ACC112 (cell line): ENCODE results near the gene SIL1.
"Not testable (repeated sequence)": the region's sequence is repeated elsewhere in the genome, so short reads cannot be mapped to it uniquely, and the experiment has no call there.

Experiments used
- H2AFZ ChIP-seq: fragments of 200-600 bp; sonication (generic); one replicate; pipeline ENCODE4 v1.6.0; 2017; ENCODE audit warnings: antibody characterized with exemption, low read length; ENCODE audit not compliant: unreplicated experiment
- H3K27ac ChIP-seq: fragments of 200-600 bp; sonication (generic); 2 replicates; pipeline ENCODE4 v1.5.1; 2014; ENCODE audit warnings: low read depth, mild to moderate bottlenecking, antibody characterized with exemption, low read length, moderate library complexity
- H3K27me3 ChIP-seq: fragments of 200-600 bp; sonication (generic); 2 replicates; pipeline ENCODE4 v1.6.1; 2014; ENCODE audit warnings: mild to moderate bottlenecking, antibody characterized with exemption, low read length, moderate library complexity, mixed read lengths; ENCODE audit not compliant: insufficient read depth
- H3K36me3 ChIP-seq: fragments of 200-600 bp; sonication (generic); 2 replicates; pipeline ENCODE4 v1.6.1; 2016; ENCODE audit warnings: mild to moderate bottlenecking, antibody characterized with exemption, low read length, moderate library complexity, mixed read lengths; ENCODE audit not compliant: insufficient read depth
- H3K4me1 ChIP-seq: fragments of 200-600 bp; sonication (generic); one replicate; pipeline ENCODE4 v1.6.1; 2016; ENCODE audit warnings: low read length, mixed read lengths; ENCODE audit not compliant: insufficient read depth, unreplicated experiment, control insufficient read depth
- H3K4me3 ChIP-seq: fragments of 200-600 bp; sonication (generic); 2 replicates; pipeline ENCODE4 v1.5.1; 2014; ENCODE audit warnings: mild to moderate bottlenecking, low read depth, low read length
- H3K79me2 ChIP-seq: fragments of 200-600 bp; sonication (generic); one replicate; pipeline ENCODE4 v1.6.0; 2016; ENCODE audit warnings: low read length; ENCODE audit not compliant: control insufficient read depth, unreplicated experiment, insufficient read depth

SIL1 gene

DNA sequence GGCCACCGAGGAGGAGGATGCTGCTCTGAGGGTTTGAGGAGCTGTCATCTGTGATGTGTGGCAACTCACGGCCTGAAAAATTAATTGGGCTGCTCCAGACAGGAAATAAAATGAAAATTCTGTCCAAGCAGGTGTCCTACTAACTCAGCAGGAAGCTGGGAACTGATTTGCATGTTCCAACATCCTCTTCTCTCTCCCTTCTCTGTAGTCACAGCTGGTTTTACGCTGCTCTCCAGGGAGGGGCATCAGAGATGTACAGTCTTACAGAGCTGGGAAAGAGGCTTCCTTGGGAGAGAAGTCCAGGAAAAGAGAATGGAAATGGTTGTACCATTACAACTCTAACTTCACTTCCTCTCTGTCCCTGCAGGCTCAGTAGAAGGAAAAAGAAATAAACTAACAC is 24.2 kb upstream of the SIL1 start:
- Histone ChIP-seq H3K36me3 (no peaks in the 10 kb centered on the region), H3K79me2 (no peaks in the 10 kb centered on the region), H3K27me3 (no peaks in the 10 kb centered on the region), H3K4me3 (no peak overlapping the region), H3K27ac (no peak overlapping the region), H2AFZ (no peak overlapping the region), H3K4me1 (no peaks in the 10 kb centered on the region)

DNA sequence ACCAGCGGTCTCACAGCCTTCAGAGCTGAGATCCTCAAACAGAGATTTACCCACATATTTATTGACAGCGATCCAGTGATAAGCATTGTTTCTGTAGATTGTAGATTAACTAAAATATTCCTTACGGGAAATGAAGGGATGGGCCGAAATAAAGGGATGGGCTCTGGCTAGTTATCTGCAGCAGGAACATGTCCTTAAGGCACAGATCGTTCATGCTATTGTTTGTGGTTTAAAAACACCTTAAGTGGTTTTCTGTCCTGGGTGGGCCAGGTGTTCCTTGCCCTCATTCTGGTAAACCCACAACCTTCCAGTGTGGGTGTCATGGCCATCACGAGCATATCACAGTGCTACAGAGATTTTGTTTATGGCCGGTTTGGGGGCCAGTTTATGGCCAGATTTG is 19.9 kb upstream of the SIL1 start:
- H3K4me1 ChIP-seq, H3K36me3 ChIP-seq, H2AFZ ChIP-seq, H3K79me2 ChIP-seq, H3K27ac ChIP-seq, H3K27me3 ChIP-seq, H3K4me3 ChIP-seq: not testable (repeated sequence)

- no peaks in the 10 kb centered on the region for H3K79me2 ChIP-seq
- no peaks in the 10 kb centered on the region for H3K4me1 ChIP-seq
- no peak overlapping the region for H2AFZ ChIP-seq
- no peak overlapping the region for H3K4me3 ChIP-seq
- no peak overlapping the region for H3K27ac ChIP-seq
- H3K27me3 ChIP-seq: no peaks in the 10 kb centered on the region
- H3K36me3 ChIP-seq: no peaks in the 10 kb centered on the region
Observed at GRCh38 chr5:139215107-139215975, 17.2 kb upstream of the SIL1 start.

DNA sequence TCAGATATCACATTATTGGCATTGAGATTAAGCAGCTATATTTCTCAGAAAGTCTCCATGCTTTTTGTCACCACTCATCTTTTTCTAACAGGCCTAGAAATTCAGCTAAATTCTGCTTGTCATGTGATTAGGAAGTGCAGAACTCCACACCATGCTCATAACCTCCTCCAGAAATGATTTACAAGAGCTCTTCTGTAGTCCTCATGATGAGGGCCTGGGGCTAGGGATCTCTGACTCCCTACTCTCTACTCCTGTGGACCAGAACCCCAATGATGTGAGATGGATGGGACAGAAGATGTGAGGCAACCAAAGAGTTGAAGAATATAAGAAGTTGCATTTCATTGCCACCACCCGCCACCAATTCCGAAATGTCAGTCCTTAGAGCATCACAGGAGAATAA is 16.5 kb upstream of the SIL1 start:
- Histone ChIP-seq H3K36me3 (no peaks in the 10 kb centered on the region), H3K4me1 (no peaks in the 10 kb centered on the region), H2AFZ (no peak overlapping the region), H3K27me3 (no peaks in the 10 kb centered on the region), H3K4me3 (no peak overlapping the region), H3K79me2 (no peaks in the 10 kb centered on the region), H3K27ac (no peak overlapping the region)

DNA sequence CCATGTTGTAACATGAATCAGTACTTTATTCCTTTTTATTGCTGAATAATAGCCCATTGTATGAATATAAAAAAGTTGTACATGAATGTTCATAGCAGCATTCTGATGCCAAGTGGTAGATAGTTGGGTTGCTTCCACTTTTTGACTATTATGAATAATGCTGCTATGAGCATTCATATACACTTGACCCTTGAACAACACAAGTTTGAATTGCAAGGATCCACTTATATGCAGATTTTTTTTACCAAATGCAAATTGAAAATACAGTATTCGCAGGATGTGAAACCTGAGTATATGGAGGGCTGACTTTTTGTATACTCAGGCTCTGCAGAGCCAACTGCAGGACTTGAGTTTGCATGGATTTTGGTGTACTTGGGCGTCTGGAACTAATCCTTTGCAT is 14.7 kb upstream of the SIL1 start:
- no peaks in the 10 kb centered on the region for H3K4me1 ChIP-seq
- H3K4me3 ChIP-seq: no peak overlapping the region
- H3K79me2 ChIP-seq: no peaks in the 10 kb centered on the region

GRCh38 chr5:139212486-139212885 is 14.3 kb upstream of the SIL1 start:
- no peaks in the 10 kb centered on the region for H3K27me3 ChIP-seq
- H3K27ac ChIP-seq: no peak overlapping the region
- H3K79me2 ChIP-seq: no peaks in the 10 kb centered on the region
- H3K36me3 ChIP-seq: no peaks in the 10 kb centered on the region
- H3K4me1 ChIP-seq: no peaks in the 10 kb centered on the region
- no peak overlapping the region for H2AFZ ChIP-seq
- H3K4me3 ChIP-seq: no peak overlapping the region

More for the DNA sequence above, 14.7 kb upstream of the SIL1 start:
- no peaks in the 10 kb centered on the region for H3K36me3 ChIP-seq
- H2AFZ ChIP-seq: no peak overlapping the region
- H3K27ac ChIP-seq: no peak overlapping the region
- H3K27me3 ChIP-seq: no peaks in the 10 kb centered on the region

GRCh38 chr5:139210585-139210984 is 12.4 kb upstream of the SIL1 start:
- Histone ChIP-seq H2AFZ (no peak overlapping the region), H3K4me3 (no peak overlapping the region), H3K27ac (no peak overlapping the region), H3K79me2 (no peaks in the 10 kb centered on the region), H3K4me1 (no peaks in the 10 kb centered on the region), H3K36me3 (no peaks in the 10 kb centered on the region), H3K27me3 (no peaks in the 10 kb centered on the region)

DNA sequence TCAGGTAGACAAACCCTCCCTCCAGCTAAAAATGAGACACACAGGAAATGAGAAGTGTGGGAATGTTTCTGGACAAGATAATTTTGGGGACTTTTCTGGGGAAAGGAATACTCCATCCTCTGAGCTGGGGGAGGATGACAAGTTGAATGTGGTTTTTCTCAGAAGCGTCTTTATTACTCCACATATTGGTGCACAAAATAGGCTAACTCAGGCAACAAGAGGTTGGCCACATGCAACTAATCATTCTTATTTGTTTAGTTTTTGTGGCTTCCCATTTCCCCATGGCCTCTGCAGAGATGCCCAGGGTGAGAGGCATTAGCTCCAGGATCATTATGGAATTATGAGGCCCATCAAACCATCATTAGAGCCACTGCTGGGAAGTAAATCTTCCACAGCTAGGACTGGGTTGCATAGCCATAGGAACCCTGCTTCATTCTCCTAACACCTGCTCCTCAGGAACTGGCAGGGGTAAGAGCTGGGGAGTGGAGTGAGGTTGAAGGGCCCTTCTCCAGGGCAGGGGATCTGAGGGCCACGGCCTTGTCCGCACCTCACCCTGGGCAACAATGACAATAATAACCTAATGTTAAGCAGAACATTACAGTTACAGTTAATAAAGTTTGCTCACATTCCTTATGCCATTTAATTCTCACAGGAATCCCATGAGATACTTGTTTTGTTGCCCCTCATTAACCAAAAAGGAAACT is 9.3 kb upstream of the SIL1 start:
- Histone ChIP-seq H3K27ac (no peak overlapping the region), H3K36me3 (no peaks in the 10 kb centered on the region), H3K79me2 (no peaks in the 10 kb centered on the region), H3K27me3 (no peaks in the 10 kb centered on the region), H3K4me1 (no peaks in the 10 kb centered on the region), H2AFZ (no peak overlapping the region), H3K4me3 (no peak overlapping the region)

- Histone ChIP-seq H3K79me2 (no peaks in the 10 kb centered on the region), H3K27ac (no peak overlapping the region), H3K27me3 (no peaks in the 10 kb centered on the region), H2AFZ (no peak overlapping the region), H3K4me3 (no peak overlapping the region), H3K36me3 (no peaks in the 10 kb centered on the region), H3K4me1 (no peaks in the 10 kb centered on the region)
Observed at GRCh38 chr5:139205586-139205985, 7.4 kb upstream of the SIL1 start.

GRCh38 chr5:139205124-139205523 is 7.0 kb upstream of the SIL1 start:
- Histone ChIP-seq H3K27ac (no peak overlapping the region), H3K4me1 (no peaks in the 10 kb centered on the region), H3K36me3 (no peaks in the 10 kb centered on the region), H3K27me3 (no peaks in the 10 kb centered on the region), H2AFZ (no peak overlapping the region), H3K79me2 (no peaks in the 10 kb centered on the region), H3K4me3 (no peak overlapping the region)

- H3K27me3 ChIP-seq: no peaks in the 10 kb centered on the region
- H2AFZ ChIP-seq: no peak overlapping the region
- no peak overlapping the region for H3K27ac ChIP-seq
- no peaks in the 10 kb centered on the region for H3K4me1 ChIP-seq
- H3K4me3 ChIP-seq: no peak overlapping the region
- H3K79me2 ChIP-seq: no peaks in the 10 kb centered on the region
- no peaks in the 10 kb centered on the region for H3K36me3 ChIP-seq
Observed at GRCh38 chr5:139204196-139204595, 6.0 kb upstream of the SIL1 start.
